ENCODE measurements around the gene MPPED1. TPM values are rescaled to one million over a fixed set of nuclear protein-coding genes. Genes with fewer than 3 reads are reported as not detected.

The MPPED1 gene
- total RNA-seq, 3 donors from 2014 or later: 0.17 TPM; not detected in 2

GRCh38 chr22:43501878-43502277 lies 90.1 kb downstream of the MPPED1 start:
- DNase-seq (no peak), ATAC-seq (no peak)
- TF ChIP-seq, protein P1, sequence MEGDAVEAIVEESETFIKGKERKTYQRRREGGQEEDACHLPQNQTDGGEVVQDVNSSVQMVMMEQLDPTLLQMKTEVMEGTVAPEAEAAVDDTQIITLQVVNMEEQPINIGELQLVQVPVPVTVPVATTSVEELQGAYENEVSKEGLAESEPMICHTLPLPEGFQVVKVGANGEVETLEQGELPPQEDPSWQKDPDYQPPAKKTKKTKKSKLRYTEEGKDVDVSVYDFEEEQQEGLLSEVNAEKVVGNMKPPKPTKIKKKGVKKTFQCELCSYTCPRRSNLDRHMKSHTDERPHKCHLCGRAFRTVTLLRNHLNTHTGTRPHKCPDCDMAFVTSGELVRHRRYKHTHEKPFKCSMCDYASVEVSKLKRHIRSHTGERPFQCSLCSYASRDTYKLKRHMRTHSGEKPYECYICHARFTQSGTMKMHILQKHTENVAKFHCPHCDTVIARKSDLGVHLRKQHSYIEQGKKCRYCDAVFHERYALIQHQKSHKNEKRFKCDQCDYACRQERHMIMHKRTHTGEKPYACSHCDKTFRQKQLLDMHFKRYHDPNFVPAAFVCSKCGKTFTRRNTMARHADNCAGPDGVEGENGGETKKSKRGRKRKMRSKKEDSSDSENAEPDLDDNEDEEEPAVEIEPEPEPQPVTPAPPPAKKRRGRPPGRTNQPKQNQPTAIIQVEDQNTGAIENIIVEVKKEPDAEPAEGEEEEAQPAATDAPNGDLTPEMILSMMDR (IDR thresholded peaks at IDR 0.05): no peak
- H3K9me3 ChIP-seq: no peaks in the 10 kb centered on the region
- no peaks in the 10 kb centered on the region for H3K4me1 ChIP-seq (ENCODE audit: low read depth)
- intact Hi-C loops (cut with DNase I, micrococcal nuclease): no loop called here
- no peak overlapping the region for H3K4me3 ChIP-seq
- H3K36me3 ChIP-seq (ENCODE audit: low read depth): no peaks in the 10 kb centered on the region

DNA sequence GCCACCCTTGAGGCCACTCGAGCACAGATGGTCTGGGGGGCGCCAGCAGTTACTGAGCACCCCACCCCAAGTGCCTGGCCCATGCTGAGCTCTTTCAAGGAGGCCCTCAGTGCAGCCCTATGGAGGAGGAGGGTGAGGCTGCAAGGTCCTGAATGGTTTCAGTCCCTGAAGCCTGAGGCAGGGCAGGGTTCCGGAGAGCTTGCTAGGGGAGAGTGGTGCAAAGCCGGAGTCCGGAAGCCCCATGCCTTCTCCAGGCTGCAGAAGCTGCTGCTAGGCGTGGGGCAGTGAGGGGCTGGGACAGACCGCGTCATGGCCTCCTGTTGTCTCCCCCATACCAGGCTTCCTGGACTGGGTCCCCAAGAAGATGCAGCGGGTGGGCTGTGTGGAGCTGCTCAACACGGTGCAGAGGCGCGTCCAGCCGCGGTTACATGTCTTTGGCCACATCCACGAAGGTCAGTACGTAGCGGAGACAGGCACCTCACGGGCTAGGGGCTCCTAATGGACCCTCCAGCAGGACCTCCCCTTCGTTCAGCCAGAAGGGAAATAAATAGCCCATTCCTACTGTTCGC lies 90.6 kb downstream of the MPPED1 start:
- Histone ChIP-seq H3K4me3 (no peak overlapping the region), H3K4me1 (ENCODE audit: low read depth) (no peaks in the 10 kb centered on the region), H3K9me3 (no peaks in the 10 kb centered on the region), H3K36me3 (ENCODE audit: low read depth) (no peaks in the 10 kb centered on the region)
- ATAC-seq: no peak
- intact Hi-C loops (cut with DNase I, micrococcal nuclease): no loop called here
- DNase-seq: no peak
- TF ChIP-seq, protein P1 (IDR thresholded peaks at IDR 0.05): no peak

- ATAC-seq: no peak
- Histone ChIP-seq H3K4me3 (no peak overlapping the region), H3K4me1 (ENCODE audit: low read depth) (no peaks in the 10 kb centered on the region), H3K9me3 (no peaks in the 10 kb centered on the region), H3K36me3 (ENCODE audit: low read depth) (no peaks in the 10 kb centered on the region)
- intact Hi-C loops (cut with DNase I, micrococcal nuclease): no loop called here
- TF ChIP-seq, protein P1 (IDR thresholded peaks at IDR 0.05): no peak
- DNase-seq: no peak
These were observed 92.3 kb downstream of the MPPED1 start for GRCh38 chr22:43504068-43504467.

- ATAC-seq (no peak), DNase-seq (no peak)
- Histone ChIP-seq H3K4me3 (no peak overlapping the region), H3K36me3 (ENCODE audit: low read depth) (no peaks in the 10 kb centered on the region), H3K9me3 (no peaks in the 10 kb centered on the region), H3K4me1 (ENCODE audit: low read depth) (no peaks in the 10 kb centered on the region)
- TF ChIP-seq, protein P1 (IDR thresholded peaks at IDR 0.05): no peak
- intact Hi-C loops (cut with DNase I, micrococcal nuclease): no loop called here
These were observed 93.0 kb downstream of the MPPED1 start for GRCh38 chr22:43504666-43505261.

DNA sequence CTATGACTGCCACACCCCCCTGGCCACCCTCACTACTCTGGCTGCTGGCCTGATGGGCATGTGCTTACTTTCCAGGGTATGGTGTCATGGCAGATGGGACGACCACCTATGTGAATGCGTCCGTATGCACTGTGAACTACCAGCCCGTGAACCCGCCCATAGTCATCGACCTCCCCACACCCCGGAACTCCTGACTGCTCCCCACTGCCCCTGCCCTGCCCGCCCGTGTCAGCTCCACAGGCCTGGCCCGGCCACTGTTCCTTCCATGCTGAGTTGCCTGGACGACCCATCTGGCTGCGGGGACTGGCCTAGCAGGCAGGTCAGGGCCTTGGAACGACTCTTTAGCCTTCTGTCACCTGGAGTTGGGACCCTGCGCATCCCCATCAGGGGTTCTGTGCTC lies 93.6 kb downstream of the MPPED1 start:
- no peak overlapping the region for H3K4me3 ChIP-seq
- no peaks in the 10 kb centered on the region for H3K4me1 ChIP-seq (ENCODE audit: low read depth)
- intact Hi-C loops (cut with DNase I, micrococcal nuclease): no loop called here
- no peaks in the 10 kb centered on the region for H3K36me3 ChIP-seq (ENCODE audit: low read depth)
- H3K9me3 ChIP-seq: no peaks in the 10 kb centered on the region
- ATAC-seq (no peak), DNase-seq (no peak)
- TF ChIP-seq, protein P1 (IDR thresholded peaks at IDR 0.05): no peak
